NCI-H748 treated with DMSO at 0.1 percent for 48 hours (cell line): ENCODE measurements around the gene TMCO4.
"Not testable (repeated sequence)": the region's sequence is repeated elsewhere in the genome, so short reads cannot be mapped to it uniquely, and the experiment has no call there.

Experiments
- DNase-seq: peaks from one replicate; lab custom pipeline; 2025; lab: John Stamatoyannopoulos, UW

Gene TMCO4

DNA sequence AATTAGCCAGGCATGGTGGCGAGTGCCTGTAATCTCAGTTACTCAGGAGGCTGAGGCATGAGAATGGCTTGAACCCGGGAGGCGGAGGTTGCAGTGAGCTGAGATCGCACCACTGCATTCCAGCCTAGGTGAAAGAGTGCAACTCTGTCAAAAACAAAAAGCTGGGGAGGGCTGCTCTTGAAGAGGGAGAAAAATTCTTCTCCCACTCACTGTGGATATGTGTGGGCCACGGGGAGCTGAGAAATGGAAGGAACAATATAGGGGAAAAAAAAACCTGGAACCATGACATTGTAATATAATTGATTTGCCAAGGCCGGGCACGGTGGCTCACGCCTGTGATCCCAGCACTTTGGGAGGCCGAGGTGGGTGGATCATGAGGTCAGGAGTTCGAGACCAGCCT lies 163.0 kb downstream of the TMCO4 start:
- not testable (repeated sequence) for DNase-seq

DNA sequence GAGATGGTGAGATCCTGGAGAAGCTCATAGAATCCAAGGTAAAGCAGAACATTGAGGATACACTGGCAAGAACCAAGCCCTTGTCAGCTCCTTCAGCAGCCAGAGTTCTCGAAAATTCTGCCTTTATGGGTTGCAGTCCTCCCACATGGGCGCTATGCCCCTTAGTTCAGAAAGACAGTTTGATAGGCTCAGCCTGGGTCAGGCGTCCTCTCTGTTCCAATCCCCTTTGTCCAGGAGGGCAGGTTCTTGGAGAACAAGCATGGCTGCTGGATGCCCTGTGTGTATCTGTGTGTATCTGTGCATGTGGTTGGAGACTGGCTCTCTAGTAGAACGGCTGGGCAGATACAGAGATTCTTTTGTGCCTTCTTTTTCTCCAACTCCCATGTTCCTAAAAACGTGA lies 163.7 kb downstream of the TMCO4 start:
- no peak for DNase-seq

- DNase-seq, result no peak
Measured at GRCh38 chr1:19635646-19636045, 164.1 kb downstream of the TMCO4 start.

DNA sequence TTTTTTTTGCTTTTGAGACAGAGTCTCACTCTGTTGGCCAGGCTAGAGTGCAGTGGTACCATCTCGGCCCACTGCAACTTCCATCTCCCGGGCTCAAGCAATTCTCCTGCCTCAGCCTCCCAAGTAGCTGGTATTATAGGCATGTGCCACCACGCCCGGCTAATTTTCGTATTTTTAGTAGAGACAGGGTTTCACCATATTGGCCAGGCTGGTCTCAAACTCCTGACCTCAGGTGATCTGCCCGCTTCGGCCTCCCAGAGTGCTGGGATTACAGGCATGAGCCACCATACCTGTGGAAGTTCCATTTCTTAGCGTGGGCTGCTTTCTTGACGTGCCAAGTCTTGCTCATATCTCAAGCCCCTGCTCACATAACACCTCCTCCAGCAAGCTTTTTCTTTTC lies 164.7 kb downstream of the TMCO4 start:
- not testable (repeated sequence) for DNase-seq

DNA sequence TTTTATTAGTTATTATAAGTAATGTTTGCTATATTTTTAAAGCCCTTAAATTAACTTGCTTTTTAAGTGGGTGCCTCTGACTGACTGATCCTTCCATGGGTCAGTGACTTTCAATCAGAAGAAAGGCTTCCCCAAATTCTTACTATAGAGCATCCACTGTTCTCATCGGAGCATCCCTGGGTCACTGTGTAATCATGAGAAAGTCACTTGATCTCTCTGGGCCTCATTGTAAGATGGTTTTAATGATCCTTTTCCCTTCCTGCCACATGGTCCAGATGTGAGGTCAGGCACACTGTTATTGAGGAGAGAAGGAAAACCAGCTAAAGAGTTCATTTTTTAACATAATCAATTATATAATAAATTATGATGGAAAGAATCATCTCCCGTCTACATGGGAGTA lies 166.6 kb downstream of the TMCO4 start:
- DNase-seq, result no peak
